ENCODE measurements around the gene C20orf144.
"Not testable (repeated sequence)": the region's sequence is repeated elsewhere in the genome, so short reads cannot be mapped to it uniquely, and the experiment has no call there.

The C20orf144 gene

GRCh38 chr20:33662172-33662571 lies at the start of gene C20orf144:
Gene C20orf144 (plus strand): TSS chr20:33662327. CDS start chr20:33662346, 19 bp downstream.
- DNase-seq (ENCODE audit: low spot score): no peak

GRCh38 chr20:33621717-33622400 lies 40.3 kb upstream of the C20orf144 start:
- no peak for DNase-seq (ENCODE audit: low spot score)

DNA sequence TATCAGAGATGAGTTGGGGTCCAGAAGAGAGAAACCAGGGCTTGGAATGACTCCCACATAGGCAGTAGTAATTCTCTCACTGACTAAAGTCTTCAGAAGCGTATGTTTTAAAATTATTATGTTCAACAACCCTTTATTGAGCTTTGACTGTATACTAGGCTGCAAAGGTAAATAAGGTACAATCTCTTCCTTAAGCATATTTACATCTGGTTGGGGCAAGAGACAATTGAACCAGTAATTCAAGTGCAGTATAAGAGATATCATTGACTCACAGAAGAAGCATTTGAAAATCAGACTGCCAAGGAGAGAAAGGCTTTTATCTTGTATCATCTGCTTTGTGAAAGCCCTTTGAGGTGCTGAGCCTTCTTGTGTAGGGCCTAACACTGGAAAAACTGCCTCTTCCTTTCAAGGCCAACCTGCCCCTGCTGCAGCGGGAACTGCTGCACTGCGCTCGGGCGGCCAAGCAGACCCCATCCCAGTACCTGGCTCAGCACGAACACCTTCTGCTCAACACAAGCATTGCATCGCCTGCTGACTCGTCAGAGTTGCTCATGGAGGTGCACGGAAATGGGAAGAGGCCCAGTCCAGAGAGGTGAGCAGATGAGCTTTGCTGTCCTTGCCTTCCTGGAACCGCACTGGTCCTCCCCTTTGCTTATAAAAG lies 39.3 kb upstream of the C20orf144 start:
- DNase-seq (ENCODE audit: low spot score): no peak

DNA sequence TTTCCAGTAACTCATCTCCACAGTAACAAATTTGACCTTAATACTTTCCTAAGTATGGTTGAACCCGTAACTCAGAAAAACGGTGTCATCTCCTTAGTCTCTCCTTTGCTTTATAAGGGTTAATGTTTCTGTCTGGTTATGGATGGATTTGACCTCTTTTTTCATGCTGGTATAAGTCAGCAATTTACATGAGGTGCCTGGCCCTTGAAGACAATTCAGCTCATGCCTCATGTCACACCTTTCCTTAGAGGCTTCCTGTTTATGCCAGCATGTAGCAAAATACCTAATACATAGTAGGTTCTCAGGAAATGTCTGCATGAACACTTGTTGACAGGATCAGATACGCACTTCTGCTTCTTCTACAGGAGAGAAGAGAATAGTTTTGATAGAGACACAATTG lies 37.7 kb upstream of the C20orf144 start:
- DNase-seq (ENCODE audit: low spot score): no peak

DNA sequence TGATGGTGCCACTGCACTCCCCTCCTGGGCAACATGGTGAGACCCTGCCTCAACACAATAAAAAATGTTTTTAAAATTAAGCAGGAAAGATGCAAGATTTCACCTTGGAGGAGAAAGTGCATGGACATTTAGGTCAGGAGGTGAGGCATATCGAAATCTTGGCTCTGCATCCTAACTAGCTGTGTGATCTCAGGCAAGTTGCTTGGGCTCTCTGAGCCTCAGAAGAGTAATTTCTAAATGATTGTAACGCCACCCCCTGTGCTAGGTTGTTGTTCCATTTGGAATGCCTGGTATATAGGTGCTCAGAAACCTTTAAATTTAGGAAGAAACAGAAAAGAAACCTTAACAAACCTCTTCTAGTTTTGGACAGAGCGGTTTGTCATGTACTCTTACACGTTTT lies 35.9 kb upstream of the C20orf144 start:
- no peak for DNase-seq (ENCODE audit: low spot score)

DNA sequence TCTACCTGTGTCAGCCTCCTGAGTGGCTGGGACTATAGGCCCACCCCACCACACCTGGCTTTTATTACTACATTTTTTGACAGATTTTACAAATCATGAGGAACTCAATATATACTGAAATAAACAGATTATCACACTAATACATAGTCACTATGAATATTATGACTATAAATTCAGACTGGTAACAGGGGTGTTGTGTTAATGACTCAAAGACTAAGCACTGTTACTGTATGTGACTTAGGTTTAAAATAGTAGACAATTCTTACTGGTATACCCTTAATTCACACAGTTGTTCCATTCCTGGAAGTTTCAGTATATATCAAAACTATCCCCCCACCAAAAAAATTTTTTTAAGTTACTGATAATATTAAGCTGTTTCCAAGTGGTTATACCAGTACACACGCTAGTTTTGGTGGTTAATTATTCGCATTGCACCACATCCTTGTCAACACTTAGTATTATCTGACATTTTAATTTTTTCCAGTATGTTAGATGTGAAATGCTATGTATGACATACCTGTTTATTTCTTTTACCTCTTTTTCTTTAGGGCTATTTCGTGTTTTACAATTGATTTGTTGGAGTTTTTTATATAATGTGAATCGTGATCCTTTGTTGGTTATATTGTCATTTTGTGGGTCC lies 34.4 kb upstream of the C20orf144 start:
- no peak for DNase-seq (ENCODE audit: low spot score)

GRCh38 chr20:33629533-33629932 lies 32.6 kb upstream of the C20orf144 start:
- no peak for DNase-seq (ENCODE audit: low spot score)

DNA sequence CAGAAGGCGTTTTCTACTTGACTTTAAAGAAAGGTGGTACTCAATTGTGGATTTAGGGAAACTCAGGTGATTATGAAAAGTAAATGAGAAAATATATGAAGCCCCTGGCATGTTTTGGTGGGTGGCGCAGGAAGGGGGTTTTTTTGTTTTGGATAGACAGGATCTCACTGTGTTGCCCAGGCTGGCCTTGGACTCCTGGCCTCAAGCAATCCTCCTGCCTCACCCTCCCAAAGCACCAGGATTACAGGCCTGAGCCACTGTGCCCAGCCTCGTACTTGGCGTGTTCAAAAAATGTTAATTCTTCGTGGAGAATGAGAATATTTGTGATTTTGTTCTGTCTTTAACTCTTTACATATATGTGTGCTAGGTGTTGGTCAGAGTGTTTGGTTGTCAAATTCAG lies 32.1 kb upstream of the C20orf144 start:
- DNase-seq (ENCODE audit: low spot score): no peak

DNA sequence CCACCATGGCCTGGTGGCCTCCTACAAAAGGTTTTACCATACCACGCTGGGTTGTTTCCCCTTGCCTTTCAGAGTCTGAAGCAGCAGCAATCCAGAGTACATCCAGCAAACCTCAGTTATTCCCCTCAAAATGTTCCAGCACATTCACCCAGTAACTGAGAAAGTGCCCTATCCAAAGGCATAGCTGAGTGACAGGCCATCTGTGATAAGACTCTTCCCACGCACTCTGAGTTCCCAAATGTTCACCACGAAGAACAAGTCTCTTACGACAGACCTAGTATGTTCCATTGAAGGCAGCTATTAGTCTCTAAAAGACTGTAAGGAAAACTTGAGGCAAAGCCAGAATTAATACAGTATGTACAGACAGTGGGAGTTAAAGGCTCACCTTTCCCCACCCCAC lies 31.6 kb upstream of the C20orf144 start:
- no peak for DNase-seq (ENCODE audit: low spot score)

DNA sequence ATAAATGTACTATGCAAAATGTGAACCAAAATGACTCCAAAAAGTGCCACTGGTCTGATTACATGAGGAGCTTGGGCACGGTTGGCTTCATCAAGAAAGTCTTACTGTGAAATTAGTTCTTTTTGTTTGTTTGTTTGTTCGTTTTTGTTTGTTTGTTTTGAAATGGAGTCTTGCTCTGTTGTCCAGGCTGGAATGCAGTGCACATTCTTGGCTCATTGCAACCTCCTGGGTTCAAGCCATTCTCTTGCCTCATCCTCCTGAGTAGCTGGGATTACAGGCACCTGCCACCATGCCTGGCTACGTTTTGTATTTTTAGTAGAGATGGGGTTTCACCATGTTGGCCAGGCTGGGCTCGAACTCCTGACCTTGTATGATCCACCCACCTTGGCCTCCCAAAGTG lies 30.2 kb upstream of the C20orf144 start:
- not testable (repeated sequence) for DNase-seq (ENCODE audit: low spot score)

DNA sequence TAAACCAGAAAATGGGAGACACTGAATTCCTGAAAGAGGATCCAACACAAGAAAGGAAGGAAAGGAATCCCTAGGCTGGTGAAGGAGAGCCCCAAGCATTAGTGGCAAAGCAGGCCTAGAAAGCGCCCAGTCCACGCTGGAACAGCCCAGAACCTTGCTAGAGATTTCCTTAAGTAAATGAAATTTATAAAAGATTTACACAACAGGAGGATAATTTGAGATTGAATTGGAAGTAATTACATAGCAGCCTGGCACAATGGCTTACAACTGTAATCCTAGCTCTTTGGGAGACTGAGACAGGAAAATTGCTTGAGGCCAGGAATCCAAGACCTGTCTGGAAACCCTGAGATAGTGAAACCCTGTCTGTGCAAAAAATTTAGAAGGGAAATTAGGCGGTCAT lies 26.8 kb upstream of the C20orf144 start:
- no peak for DNase-seq (ENCODE audit: low spot score)

- DNase-seq (ENCODE audit: low spot score): no peak
These were observed 25.4 kb upstream of the C20orf144 start for GRCh38 chr20:33636776-33637175.

DNA sequence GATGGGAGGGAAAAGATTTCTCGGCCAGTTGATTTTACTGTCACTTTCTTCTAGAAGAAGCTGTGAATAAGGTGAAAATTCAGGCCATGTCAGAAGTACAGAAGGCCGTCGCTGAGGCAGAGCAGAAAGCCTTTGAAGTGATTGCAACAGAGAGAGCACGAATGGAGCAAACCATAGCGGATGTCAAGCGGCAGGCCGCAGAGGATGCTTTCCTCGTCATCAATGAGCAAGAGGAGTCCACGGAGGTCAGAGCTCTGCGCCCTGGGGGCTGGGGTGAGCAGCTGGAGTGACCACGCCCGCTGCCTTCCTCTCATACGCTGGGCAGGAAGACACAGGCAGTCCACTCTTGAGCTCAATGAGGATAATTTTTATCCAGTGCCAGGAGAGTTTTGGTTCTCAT lies 21.8 kb upstream of the C20orf144 start:
- no peak for DNase-seq (ENCODE audit: low spot score)

- DNase-seq (ENCODE audit: low spot score): no peak
These were observed 17.6 kb upstream of the C20orf144 start for GRCh38 chr20:33644313-33645071.

- no peak for DNase-seq (ENCODE audit: low spot score)
These were observed 17.1 kb upstream of the C20orf144 start for GRCh38 chr20:33645072-33645358.

DNA sequence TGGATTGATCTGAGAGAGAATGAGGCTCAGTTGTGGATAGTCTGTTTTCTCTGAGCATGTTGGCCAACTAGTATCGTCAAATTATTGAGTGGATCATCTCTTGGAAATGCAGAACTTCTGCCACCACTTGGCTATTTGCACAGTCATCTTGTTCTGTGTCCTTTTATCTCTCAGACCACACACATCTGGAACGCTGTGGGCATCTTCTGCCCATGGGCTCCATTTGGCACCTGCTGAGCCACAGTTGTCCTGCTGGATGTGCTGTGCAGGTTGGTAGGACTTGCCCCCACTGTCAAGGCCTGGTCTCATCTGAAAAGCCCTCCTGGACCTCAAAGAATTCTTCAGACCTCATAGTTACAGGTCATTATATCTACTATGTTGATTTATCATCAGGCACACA lies 16.7 kb upstream of the C20orf144 start:
- DNase-seq (ENCODE audit: low spot score): no peak

GRCh38 chr20:33646191-33646590 lies 15.9 kb upstream of the C20orf144 start:
- DNase-seq (ENCODE audit: low spot score): no peak

- not testable (repeated sequence) for DNase-seq (ENCODE audit: low spot score)
These were observed 15.0 kb upstream of the C20orf144 start for GRCh38 chr20:33646959-33647602.

GRCh38 chr20:33647603-33648395 lies 14.3 kb upstream of the C20orf144 start:
- DNase-seq (ENCODE audit: low spot score): no peak

GRCh38 chr20:33648396-33649004 lies 13.6 kb upstream of the C20orf144 start:
- no peak for DNase-seq (ENCODE audit: low spot score)

- DNase-seq (ENCODE audit: low spot score): no peak
These were observed 12.9 kb upstream of the C20orf144 start for GRCh38 chr20:33649201-33649681.

All from left forelimb (tissue), 1 donor.